HG02884 (cell line): ENCODE results near the gene CRYL1.

ENCODE experiments used
- ATAC-seq: cut with Tn5 transposase; IDR thresholded peaks from one replicate; pipeline ENCODE4 v1.9.1; 2021; ENCODE audit warnings: mild to moderate bottlenecking, moderate library complexity; ENCODE audit not compliant: unreplicated experiment

The CRYL1 gene

DNA sequence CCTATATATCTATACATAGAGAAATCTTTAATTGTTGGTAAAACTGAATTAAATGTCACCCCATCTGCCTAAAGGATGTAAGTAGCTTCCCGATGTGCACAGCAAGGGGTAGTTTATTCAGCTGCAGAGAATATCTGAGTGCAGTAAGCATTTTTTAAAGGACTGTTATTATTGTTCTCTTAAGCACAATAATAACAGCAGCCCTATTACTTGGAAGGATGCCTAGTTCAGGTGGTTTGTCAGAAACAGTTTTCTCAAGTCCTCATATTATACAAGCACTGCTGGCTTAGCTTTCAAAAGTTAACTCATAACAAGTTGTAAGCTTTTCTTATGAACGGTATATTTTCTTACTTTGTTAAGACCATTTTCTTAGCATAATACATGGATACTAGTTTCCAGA is 142.6 kb downstream of the CRYL1 start:
- no peak for ATAC-seq

DNA sequence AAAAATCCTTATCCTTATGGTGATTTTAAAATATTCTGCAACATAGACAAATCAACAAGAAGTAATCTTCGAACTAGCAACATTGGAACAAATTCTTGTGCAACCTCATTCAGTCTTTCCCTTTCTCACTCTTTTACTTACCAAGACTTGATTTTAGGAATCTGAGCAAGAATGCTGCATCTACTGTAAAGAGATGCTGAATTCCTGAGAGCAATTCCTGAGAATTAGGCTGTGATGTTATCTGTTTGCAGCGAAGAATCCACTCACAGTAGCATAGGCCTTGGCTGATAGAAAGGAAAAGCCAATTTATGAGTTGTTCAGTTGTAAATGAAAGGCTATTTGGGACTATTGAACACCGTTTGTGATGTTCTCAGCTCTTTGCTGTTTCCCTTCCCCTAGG is 144.3 kb downstream of the CRYL1 start:
- ATAC-seq = no peak

DNA sequence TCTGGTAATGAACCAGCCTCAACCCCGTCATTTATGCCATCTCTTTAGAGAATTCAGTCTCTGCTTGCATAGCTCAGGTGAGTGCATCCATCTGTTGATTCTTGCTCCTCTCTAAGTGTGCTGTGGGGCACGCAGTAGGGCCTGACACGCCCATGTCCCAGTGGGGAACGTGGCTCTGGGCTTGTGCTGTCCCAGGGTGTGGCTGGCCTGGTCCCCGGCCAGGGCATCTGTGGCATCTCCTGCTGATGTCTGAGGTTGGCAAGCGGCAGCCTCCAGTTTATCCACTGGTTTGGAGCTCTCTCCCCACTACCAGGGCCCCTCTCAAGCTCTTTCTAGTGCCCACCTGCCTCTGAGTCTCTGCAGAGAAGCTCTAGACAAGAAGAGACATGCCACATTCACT is 146.9 kb downstream of the CRYL1 start:
- ATAC-seq = no peak

- ATAC-seq = no peak
Measured at GRCh38 chr13:20377720-20378119, 147.9 kb downstream of the CRYL1 start.

GRCh38 chr13:20375871-20376270 is 149.8 kb downstream of the CRYL1 start:
- ATAC-seq = no peak

GRCh38 chr13:20373861-20374260 is 151.8 kb downstream of the CRYL1 start:
- no peak for ATAC-seq

GRCh38 chr13:20371825-20372224 is 153.8 kb downstream of the CRYL1 start:
- ATAC-seq = no peak

DNA sequence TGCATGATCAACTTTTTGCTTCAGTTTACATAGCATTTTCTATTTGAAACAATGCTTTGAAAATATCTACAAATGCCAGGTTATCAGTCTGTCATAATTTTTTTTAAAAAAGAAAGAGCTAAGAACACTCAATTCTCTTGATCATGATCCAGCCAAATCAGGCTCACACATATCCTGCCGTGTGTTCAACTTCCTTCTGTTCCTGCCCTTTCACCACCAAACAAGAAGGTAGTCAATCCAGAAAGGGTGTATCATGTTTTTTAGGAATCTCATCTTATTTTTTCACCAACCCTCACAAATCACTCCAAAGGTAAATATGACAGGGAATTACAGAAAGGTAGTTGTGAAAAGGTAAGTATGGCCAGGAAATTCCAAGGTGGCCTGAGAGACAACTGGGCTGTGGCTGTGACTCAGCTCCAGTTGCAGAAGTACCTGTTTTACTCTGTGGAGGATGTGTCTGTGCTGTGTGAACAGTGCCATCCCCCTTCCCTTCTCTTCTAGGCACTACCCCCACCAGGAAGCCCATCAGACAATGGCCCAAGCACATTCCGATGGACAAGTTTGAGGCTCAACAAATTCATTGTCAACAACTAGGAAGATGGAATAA is 154.7 kb downstream of the CRYL1 start:
- no peak for ATAC-seq

DNA sequence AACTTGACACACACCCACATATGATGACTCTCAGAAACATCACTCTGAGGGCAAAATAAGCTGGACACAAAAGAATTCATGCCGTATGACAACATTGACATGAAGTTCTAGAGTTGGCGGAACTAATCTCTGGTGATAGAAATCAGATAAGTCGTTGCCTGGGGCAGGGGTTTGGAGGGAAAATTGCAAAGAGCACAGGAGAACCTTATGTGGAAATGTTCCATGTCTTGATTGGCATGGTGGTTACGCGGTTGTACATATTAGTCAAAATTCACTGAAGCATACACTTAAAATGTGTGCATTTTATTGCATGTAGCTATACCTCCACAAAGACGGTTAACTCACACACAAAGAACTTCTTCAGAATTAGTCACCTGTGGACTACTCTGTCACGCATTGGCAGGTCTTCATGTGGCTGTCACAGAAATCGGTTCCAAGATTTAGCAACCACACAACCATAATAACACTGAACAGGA is 155.7 kb downstream of the CRYL1 start:
- peak; percentile 68 for ATAC-seq

- no peak for ATAC-seq
Measured at GRCh38 chr13:20366056-20366455, 159.6 kb downstream of the CRYL1 start.

DNA sequence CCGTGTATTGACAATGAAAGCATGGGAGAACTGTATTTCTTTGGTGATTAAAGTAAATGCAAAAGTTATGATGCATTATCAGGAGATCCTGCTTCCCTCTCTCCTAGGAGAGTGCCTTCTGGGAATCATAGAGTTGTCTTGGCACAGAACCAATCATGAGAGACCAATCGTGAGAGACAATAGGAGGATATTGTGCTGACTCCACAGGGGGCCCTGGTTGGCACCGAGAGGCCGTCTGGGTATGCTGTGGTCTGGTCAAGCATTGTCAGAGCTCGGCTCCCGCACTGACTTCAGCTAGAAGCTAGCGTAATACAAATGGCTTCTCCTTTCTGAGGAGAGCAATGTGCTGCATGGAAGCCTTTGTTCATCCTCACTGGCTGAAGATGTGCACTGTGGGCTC is 162.1 kb downstream of the CRYL1 start:
- ATAC-seq = no peak

DNA sequence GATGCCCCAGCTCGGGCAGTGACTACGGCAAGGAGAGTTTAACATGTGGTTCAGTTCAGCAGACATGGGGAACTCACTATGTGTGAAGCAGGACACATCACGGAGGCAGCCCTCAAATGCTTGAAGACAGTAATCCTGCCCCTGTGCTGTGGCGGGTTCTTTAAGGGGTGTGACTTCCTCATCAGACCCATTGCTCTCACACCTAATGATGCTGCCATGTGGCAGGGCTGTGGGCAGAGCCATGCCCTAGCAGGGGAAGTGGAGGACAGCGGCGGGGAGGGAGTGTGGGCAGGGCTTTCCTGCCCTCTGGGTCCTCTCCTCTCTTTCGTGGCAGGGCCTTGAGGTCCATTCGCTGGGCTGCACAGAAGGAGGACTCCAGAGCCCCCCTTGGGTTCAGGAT is 162.5 kb downstream of the CRYL1 start:
- ATAC-seq = no peak

DNA sequence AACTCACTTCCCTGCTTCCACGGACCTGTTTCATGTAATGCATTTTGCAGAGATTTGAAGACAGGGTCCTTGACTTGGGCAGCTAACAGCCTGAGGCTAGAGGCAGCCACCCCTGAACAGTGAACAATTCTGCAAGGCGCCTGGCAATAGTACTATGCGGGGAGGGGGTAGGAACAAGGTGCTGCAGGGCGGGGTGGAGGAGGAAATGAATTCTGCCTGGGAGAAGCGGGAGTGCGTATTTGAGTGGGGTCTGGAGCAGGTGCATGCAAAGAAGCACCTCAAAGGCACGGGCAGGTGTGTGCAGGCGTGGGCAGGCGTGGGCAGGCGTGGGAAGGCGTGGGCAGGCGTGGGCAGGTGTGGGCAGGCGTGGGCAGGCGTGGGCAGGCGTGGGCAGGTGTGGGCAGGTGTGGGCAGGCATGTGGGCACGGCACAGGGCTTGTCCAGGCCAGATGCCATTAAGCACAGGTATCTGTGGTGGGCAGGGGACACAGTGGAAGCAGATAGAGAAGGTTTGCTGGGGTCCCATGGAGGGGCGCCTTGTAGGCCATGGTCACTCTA is 163.1 kb downstream of the CRYL1 start:
- no peak for ATAC-seq

GRCh38 chr13:20360835-20361412 is 164.7 kb downstream of the CRYL1 start:
- no peak for ATAC-seq

DNA sequence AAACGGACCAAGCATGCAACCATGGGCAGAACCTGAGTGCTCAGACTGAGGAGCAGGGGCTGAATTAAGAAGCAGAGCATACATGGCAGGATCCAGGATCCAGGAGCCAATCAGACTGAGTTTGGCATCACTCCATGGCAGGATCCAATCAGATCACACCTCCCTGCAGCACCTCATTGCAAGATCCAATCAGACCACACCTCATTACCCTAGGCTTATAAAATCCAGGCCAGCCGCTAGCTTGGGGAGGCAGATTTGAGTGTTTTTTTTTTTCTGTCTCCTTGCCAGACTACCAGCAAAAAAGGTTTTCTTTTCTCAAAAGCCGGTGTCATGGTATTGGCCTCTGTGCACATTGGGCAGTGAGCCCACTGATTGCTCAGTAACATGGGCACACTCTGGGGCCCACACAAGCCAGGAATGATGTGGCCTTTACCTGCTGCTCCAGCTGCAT is 165.6 kb downstream of the CRYL1 start:
- ATAC-seq = no peak

- ATAC-seq = no peak
Measured at GRCh38 chr13:20359335-20359734, 166.3 kb downstream of the CRYL1 start.

DNA sequence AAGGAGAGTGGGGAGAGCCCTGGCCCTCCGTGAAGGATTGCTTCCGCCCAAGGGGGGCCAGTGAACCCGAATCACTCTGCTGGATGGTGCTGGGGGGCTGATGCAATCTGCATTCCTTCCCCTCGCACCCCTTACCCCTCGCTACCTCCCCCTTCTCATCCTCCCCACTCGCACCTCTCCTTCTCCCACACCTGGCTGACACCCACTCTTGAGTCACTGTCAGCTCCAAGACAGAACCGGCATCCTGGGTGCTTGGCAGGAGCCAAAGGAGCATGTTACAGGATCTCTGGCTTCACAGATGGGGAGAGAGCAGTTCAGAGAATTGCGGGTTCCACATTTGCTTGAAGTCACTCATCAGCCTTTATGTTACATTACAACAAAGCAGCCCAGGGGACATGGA is 167.6 kb downstream of the CRYL1 start:
- ATAC-seq = no peak

DNA sequence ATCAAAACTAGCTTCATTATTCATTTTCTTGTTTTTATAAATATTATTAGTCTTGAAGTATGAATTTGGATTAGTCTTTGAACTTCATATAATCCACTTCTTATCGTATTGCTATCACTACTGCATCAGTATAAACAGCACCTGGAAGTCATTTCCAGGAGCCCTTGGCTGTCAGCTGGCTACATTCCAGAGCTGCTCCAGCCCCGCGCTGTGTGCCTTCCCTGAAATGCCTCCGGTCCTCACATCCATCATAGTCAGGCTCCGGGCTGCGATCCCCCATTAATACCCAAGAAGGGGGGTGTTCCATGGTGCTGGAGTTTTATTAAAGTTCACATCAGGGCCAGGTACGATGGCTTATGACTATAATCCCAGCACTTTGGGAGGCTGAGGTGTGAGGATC is 169.2 kb downstream of the CRYL1 start:
- no peak for ATAC-seq

GRCh38 chr13:20354722-20355121 is 170.9 kb downstream of the CRYL1 start:
- no peak for ATAC-seq

GRCh38 chr13:20353973-20354372 is 171.7 kb downstream of the CRYL1 start:
- ATAC-seq = no peak
